ENCODE results near the gene PAN3.

DNA sequence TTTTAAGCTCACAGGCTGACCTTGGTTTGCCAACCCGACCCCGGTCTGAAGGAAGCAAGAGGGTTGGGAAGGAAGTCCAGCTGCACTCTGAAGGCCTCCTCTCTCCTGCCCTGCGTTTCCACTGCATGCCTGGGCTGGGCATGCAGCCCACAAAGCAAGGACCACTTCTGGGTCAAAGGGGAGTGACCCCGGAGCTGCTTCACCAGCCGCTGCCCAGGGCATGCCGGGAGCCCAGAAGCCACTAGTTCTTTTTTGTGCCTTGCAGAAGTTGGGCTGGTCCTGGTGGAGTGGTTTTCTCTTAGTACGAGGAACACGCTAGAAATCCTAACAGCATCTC lies 189.9 kb downstream of the PAN3 start:
- no peak for TF ChIP-seq CTCF (conservative IDR thresholded peaks at IDR 0.05 in 1 of 2, IDR thresholded peaks at IDR 0.05 in 1 of 2; ENCODE audit: extremely low read depth in 1 of 2, insufficient read depth in 1 of 2, low read depth in 1 of 2, low read length in 2 of 2)
- no peak for TF ChIP-seq EZH2 (IDR thresholded peaks at IDR 0.05; ENCODE audit: borderline replicate concordance, low read length)

All from mammary epithelial cell (primary cell).